ENCODE results near the gene PGC. TPM values are rescaled to one million over a fixed set of nuclear protein-coding genes. Genes with fewer than 3 reads are reported as not detected.

The PGC gene
- total and polyA plus RNA-seq, 9 of the 15 experiments (the other 6 are each of a cell fraction or from before 2014, with no cell fraction given) = 0.17 to 0.40 TPM; not detected in 7

DNA sequence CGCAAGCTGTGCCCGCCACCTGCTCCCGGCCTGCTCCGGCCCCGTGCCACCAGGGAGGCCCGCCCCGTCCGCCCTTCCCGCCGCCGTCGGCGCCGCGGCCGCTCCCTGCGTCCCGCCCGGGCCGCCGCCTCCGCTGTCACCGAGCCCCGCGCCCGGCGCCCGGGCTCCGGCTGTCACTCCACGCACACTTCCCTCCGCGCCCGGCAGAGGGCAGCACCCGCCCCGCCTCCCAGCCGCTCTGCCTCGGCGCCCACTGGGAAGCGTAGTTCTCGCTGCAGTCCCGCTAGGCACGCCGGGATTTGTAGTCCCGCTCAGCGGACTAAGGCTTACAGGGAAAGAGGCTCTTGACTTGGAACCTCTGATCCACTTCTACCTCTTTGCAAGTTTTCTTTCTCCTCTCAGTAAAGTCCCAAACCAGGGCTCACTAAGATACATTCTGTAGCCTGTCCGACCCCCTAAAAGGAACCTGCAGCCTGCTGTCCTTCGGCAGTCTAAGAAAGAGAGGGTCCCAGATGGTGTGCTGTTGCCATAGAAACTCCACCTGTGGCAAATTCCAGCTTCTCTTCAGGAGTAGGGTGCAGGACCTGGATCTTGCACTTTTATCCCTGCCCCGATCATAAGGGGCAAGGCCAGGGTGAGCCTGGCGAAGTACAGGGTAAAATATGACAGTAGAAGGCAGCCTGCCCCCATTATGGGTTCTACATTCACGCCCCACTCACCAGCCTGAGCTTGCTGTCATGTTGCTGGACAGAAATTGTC is 11.6 kb downstream of the PGC start, which contains the start of gene TFEB (continued):
- TF ChIP-seq MITF (IDR thresholded peaks at IDR 0.05) (no peak), ETV1 (tag; conservative IDR thresholded peaks at IDR 0.05; ENCODE audit: low read depth) (no peak), ARID2 (IDR thresholded peaks at IDR 0.05) (no peak), GABPB1 (CRISPR knock-in tag; IDR thresholded peaks at IDR 0.05) (peak; percentile 88), EP300 (IDR thresholded peaks at IDR 0.05; ENCODE audit: low read length) (0 out of 2 replicates have a peak, but pooled peaks have one; percentile 24), PYGO2 (tag; IDR thresholded peaks at IDR 0.05) (no peak), ATF2 (CRISPR knock-in tag; IDR thresholded peaks at IDR 0.05) (no peak), TCF7L2 (IDR thresholded peaks at IDR 0.05; ENCODE audit: low read depth, low read length) (peak; percentile 19; the same call in 1 of the 2 replicates), KLF13 (tag; IDR thresholded peaks at IDR 0.05; ENCODE audit: borderline replicate concordance, low read depth) (peak; percentile 77; the same call in 1 of the 2 replicates), NR2C2 (CRISPR knock-in tag; IDR thresholded peaks at IDR 0.05) (peak; percentile 88), NR2C2 (tag; IDR thresholded peaks at IDR 0.05) (peak; percentile 88)
- TF ChIP-seq, protein P1, sequence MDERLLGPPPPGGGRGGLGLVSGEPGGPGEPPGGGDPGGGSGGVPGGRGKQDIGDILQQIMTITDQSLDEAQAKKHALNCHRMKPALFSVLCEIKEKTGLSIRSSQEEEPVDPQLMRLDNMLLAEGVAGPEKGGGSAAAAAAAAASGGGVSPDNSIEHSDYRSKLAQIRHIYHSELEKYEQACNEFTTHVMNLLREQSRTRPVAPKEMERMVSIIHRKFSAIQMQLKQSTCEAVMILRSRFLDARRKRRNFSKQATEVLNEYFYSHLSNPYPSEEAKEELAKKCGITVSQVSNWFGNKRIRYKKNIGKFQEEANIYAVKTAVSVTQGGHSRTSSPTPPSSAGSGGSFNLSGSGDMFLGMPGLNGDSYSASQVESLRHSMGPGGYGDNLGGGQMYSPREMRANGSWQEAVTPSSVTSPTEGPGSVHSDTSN (CRISPR knock-in tag; IDR thresholded peaks at IDR 0.05; ENCODE audit: low read depth) = peak; percentile 69
- TF ChIP-seq, protein P1 (tag; conservative IDR thresholded peaks at IDR 0.05; ENCODE audit: low read depth) = no peak
- TF ChIP-seq, protein P2, sequence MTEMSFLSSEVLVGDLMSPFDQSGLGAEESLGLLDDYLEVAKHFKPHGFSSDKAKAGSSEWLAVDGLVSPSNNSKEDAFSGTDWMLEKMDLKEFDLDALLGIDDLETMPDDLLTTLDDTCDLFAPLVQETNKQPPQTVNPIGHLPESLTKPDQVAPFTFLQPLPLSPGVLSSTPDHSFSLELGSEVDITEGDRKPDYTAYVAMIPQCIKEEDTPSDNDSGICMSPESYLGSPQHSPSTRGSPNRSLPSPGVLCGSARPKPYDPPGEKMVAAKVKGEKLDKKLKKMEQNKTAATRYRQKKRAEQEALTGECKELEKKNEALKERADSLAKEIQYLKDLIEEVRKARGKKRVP (CRISPR knock-in tag; IDR thresholded peaks at IDR 0.05) = 0 out of 2 replicates have a peak, but pooled peaks have one; percentile 31
- TF ChIP-seq, protein P3, sequence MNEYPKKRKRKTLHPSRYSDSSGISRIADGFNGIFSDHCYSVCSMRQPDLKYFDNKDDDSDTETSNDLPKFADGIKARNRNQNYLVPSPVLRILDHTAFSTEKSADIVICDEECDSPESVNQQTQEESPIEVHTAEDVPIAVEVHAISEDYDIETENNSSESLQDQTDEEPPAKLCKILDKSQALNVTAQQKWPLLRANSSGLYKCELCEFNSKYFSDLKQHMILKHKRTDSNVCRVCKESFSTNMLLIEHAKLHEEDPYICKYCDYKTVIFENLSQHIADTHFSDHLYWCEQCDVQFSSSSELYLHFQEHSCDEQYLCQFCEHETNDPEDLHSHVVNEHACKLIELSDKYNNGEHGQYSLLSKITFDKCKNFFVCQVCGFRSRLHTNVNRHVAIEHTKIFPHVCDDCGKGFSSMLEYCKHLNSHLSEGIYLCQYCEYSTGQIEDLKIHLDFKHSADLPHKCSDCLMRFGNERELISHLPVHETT (CRISPR knock-in tag; conservative IDR thresholded peaks at IDR 0.05 in 1 of 2, IDR thresholded peaks at IDR 0.05 in 1 of 2) = peak in 1 of 2 experiments; percentile 95; a peak in 2 of 4 replicates
- TF ChIP-seq, protein P4, sequence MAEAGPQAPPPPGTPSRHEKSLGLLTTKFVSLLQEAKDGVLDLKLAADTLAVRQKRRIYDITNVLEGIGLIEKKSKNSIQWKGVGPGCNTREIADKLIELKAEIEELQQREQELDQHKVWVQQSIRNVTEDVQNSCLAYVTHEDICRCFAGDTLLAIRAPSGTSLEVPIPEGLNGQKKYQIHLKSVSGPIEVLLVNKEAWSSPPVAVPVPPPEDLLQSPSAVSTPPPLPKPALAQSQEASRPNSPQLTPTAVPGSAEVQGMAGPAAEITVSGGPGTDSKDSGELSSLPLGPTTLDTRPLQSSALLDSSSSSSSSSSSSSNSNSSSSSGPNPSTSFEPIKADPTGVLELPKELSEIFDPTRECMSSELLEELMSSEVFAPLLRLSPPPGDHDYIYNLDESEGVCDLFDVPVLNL (CRISPR knock-in tag; IDR thresholded peaks at IDR 0.05; ENCODE audit: low read depth) = no peak
